HepG2 (cell line): Measurements from ENCODE around the gene MED13L. TPM values are rescaled to one million over a fixed set of nuclear protein-coding genes. Genes with fewer than 3 reads are reported as not detected.
"Not testable (repeated sequence)": the region's sequence is repeated elsewhere in the genome, so short reads cannot be mapped to it uniquely, and the experiment has no call there.

Experiments used
- ATAC-seq: fragments of 200-7000 bp; cut with Tn5 transposase; 3 replicates; pipeline ENCODE4 v1.9.1; 2020; ENCODE audit warnings: mild to moderate bottlenecking, moderate library complexity
- BruUV-seq: library from RNA; stranded (reverse); fragments of 400-500 nt; replicated peaks from 2 replicates; lab custom pipeline; 2021; lab: Mats Ljungman, UMichigan
- CTCF ChIA-PET: fragments of 300-600 bp; formaldehyde crosslinking; extraction: SDS; loops from one replicate; lab custom pipeline; 2021; ENCODE audit warnings: low total read pairs, inconsistent platforms, low intra/inter-chr PET ratio; lab: Yijun Ruan, JAX
- POLR2A ChIA-PET: fragments of 350-600 bp; sonication (Branson Sonifier 250); formaldehyde crosslinking; loops from one replicate; lab custom pipeline; 2020; ENCODE audit warnings: antibody characterized with exemption, inconsistent platforms; lab: Yijun Ruan, JAX
- DNase-seq: peaks from one replicate; pipeline ENCODE4 v3.0.0-alpha.2; 2015; ENCODE audit warnings: low spot score
- FAIRE-seq: peaks from 3 replicates; lab custom pipeline; 2011; peaks lifted over from hg19 to GRCh38; lab: Jason Lieb, UNC
- H2AFZ ChIP-seq: one replicate; pipeline ENCODE4 v1.6.1; 2011; ENCODE audit warnings: low read length, inconsistent platforms
- H3K27ac ChIP-seq: fragments of 300-600 bp; 3 replicates; pipeline ENCODE4 v1.8.0; 2011; ENCODE audit warnings: mixed run types, mild to moderate bottlenecking, mixed read lengths, low read length, inconsistent platforms; ENCODE audit not compliant: insufficient read depth; ENCODE audit errors: extremely low read length
- H3K27me3 ChIP-seq, 2 experiments: fragments of 200-600 bp in 1 of 2; 2 replicates in 1 of 2; 3 replicates in 1 of 2; pipeline versions ENCODE4 v1.6.0 to v1.8.0; 2011; ENCODE audit warnings: low read length in 2 of 2, mild to moderate bottlenecking in 2 of 2, moderate library complexity in 2 of 2, inconsistent platforms in 1 of 2; ENCODE audit not compliant: insufficient read depth in 2 of 2, control insufficient read depth in 1 of 2
- H3K36me3 ChIP-seq, 2 experiments: fragments of 200-600 bp in 1 of 2; replicated peaks in 1 of 2; 2 replicates in 1 of 2; 3 replicates in 1 of 2; pipeline versions ENCODE4 v1.5.1 to v1.8.0; 2011; ENCODE audit warnings: low read length in 2 of 2, inconsistent platforms in 1 of 2; ENCODE audit not compliant: insufficient read depth in 2 of 2, control insufficient read depth in 1 of 2
- H3K4me1 ChIP-seq: 2 replicates; pipeline ENCODE4 v1.5.1; 2012; ENCODE audit warnings: low read length, inconsistent platforms; ENCODE audit not compliant: insufficient read depth
- H3K4me2 ChIP-seq: 2 replicates; pipeline ENCODE4 v1.6.0; 2011; ENCODE audit warnings: low read depth, low read length, inconsistent platforms
- H3K4me3 ChIP-seq, 3 experiments: fragments of 200-600 bp in 1 of 3; sonication (generic), shearing (Covaris generic) in 1 of 3; replicated peaks in 1 of 3; 2 replicates each; pipeline ENCODE4 v1.5.1; 2011 to 2016; ENCODE audit warnings: low read length in 3 of 3, inconsistent platforms in 2 of 3, low read depth in 2 of 3, mild to moderate bottlenecking in 2 of 3, control low read depth in 1 of 3, mixed read lengths in 1 of 3; ENCODE audit not compliant: insufficient read depth in 1 of 3
- H3K79me2 ChIP-seq: one replicate; pipeline ENCODE4 v1.6.1; 2011; ENCODE audit warnings: low read length, inconsistent platforms; ENCODE audit not compliant: insufficient read depth
- H3K9ac ChIP-seq: 2 replicates; pipeline ENCODE4 v1.6.0; 2011; ENCODE audit warnings: mild to moderate bottlenecking, low read depth, low read length, inconsistent platforms; ENCODE audit not compliant: insufficient read depth
- H3K9me3 ChIP-seq: 2 replicates; pipeline ENCODE4 v1.5.1; 2012; ENCODE audit warnings: mild to moderate bottlenecking, low read length
- H4K20me1 ChIP-seq: 2 replicates; pipeline ENCODE4 v1.6.0; 2011; ENCODE audit warnings: inconsistent platforms, mild to moderate bottlenecking, low read length, moderate library complexity; ENCODE audit not compliant: insufficient read depth
- FOSL1 ChIP-seq: sonication (generic); formaldehyde crosslinking; IDR thresholded peaks from 2 replicates; pipeline ENCODE4 v1.9.0; 2021; ENCODE audit warnings: missing genetic modification reagents, borderline replicate concordance
- HCFC1 ChIP-seq: fragments of 150-350 bp; IDR thresholded peaks from 2 replicates; pipeline ENCODE4 v1.6.1; 2014; ENCODE audit warnings: low read depth, low read length
- IKZF4 ChIP-seq: sonication (generic); formaldehyde crosslinking; IDR thresholded peaks from 2 replicates; pipeline ENCODE4 v1.5.1; 2020; ENCODE audit warnings: borderline replicate concordance, mild to moderate bottlenecking, low read depth, missing genetic modification reagents; ENCODE audit errors: not compliant biosample characterization
- MBD4 ChIP-seq: IDR thresholded peaks from 2 replicates; pipeline ENCODE4 v1.6.1; 2012; ENCODE audit warnings: low read length, inconsistent platforms, borderline replicate concordance
- MED1 ChIP-seq: sonication (generic); formaldehyde crosslinking; IDR thresholded peaks from 2 replicates; pipeline ENCODE4 v1.4.0; 2020; ENCODE audit warnings: missing genetic modification reagents
- NFE2L2 ChIP-seq: fragments of 150-350 bp; IDR thresholded peaks from 2 replicates; pipeline ENCODE4 v1.6.1; 2014; ENCODE audit warnings: low read length
- ONECUT2 ChIP-seq: sonication (generic); formaldehyde crosslinking; IDR thresholded peaks from 2 replicates; pipeline ENCODE4 v1.4.0; 2020; ENCODE audit warnings: missing genetic modification reagents
- SPEN ChIP-seq: sonication (generic); formaldehyde crosslinking; IDR thresholded peaks from 2 replicates; pipeline ENCODE4 v1.5.1; 2020; ENCODE audit warnings: low read depth, mild to moderate bottlenecking, missing genetic modification reagents
- ZFP36L2 ChIP-seq: sonication (generic); formaldehyde crosslinking; IDR thresholded peaks from 2 replicates; pipeline ENCODE4 v1.4.0; 2020; ENCODE audit warnings: missing genetic modification reagents
- ZNF136 ChIP-seq: sonication (generic); formaldehyde crosslinking; IDR thresholded peaks from 2 replicates; pipeline ENCODE4 v1.8.1; 2022; ENCODE audit warnings: low read depth, mild to moderate bottlenecking, moderate library complexity, missing genetic modification reagents
- ZNF20 ChIP-seq: sonication (generic); formaldehyde crosslinking; IDR thresholded peaks from 2 replicates; pipeline ENCODE4 v1.4.0; 2020; ENCODE audit warnings: mild to moderate bottlenecking, moderate library complexity, missing genetic modification reagents
- ZNF224 ChIP-seq: sonication (generic); formaldehyde crosslinking; IDR thresholded peaks from 2 replicates; pipeline ENCODE4 v1.5.0; 2020; ENCODE audit warnings: mild to moderate bottlenecking, missing genetic modification reagents
- ZNF7 ChIP-seq: IDR thresholded peaks from 2 replicates; pipeline ENCODE4 v1.6.1; 2016; ENCODE audit warnings: missing biosample characterization, missing genetic modification reagents
- WGBS: methylation state at CpG from one replicate; pipeline ENCODE4 v1.1.6; 2017; ENCODE audit warnings: low lambda C conversion rate; 5-methylcytosine and 5-hydroxymethylcytosine counted together
- in situ Hi-C: cut with HindIII; loops from 2 replicates; pipeline ENCODE4 v1.10.0; 2017; ENCODE audit warnings: low pct_unique_long_range_greater_than_20kb; ENCODE audit not compliant: extremely low pct_ligation_motif_present
- intact Hi-C: fragments of 100-400 bp; cut with micrococcal nuclease; formaldehyde crosslinking; loops from one replicate; pipeline ENCODE4 v1.10.0; 2022; ENCODE audit not compliant: unreplicated experiment
- polyA plus RNA-seq, 8 experiments: library from polyadenylated mRNA; depleted of rRNA in 3 of 8; stranded (reverse) in 7 of 8; unstranded in 1 of 8; fragments of >200 nt; fragmentation: Illumina TruSeq in 4 of 8; extraction: Trizol in 4 of 8; gene quantifications; 2 replicates each; pipeline versions ENCODE4 v1.2.1 to v1.2.3, GENCODE V29; 2011 to 2016; ENCODE audit warnings: low read depth in 4 of 8, missing spikeins in 1 of 8, mixed read lengths in 1 of 8; ENCODE audit not compliant: insufficient read depth in 1 of 8
- total RNA-seq, 5 experiments: library from RNA; depleted of rRNA; stranded (reverse); fragments of >200 nt; fragmentation: Illumina TruSeq; extraction: Trizol; gene quantifications; 2 replicates each; pipeline ENCODE4 v1.2.3, GENCODE V29; 2016; ENCODE audit warnings: low read depth in 1 of 5
- TF ChIP-seq, protein P1 (sequence below): sonication (generic); formaldehyde crosslinking; conservative IDR thresholded peaks from 2 replicates; pipeline ENCODE4 v1.8.0; 2022; ENCODE audit warnings: low read depth, missing genetic modification reagents
- TF ChIP-seq, protein P2 (sequence below): sonication (generic); formaldehyde crosslinking; IDR thresholded peaks from 2 replicates; pipeline ENCODE4 v1.4.0; 2020; ENCODE audit warnings: missing genetic modification reagents
- TF ChIP-seq, protein P3 (sequence below): sonication (generic); formaldehyde crosslinking; IDR thresholded peaks from 2 replicates; pipeline ENCODE4 v1.4.0; 2020; ENCODE audit warnings: mild to moderate bottlenecking, low read depth, missing genetic modification reagents
- TF ChIP-seq, protein P4 (sequence below): IDR thresholded peaks from 2 replicates; pipeline ENCODE4 v1.6.1; 2016

The MED13L gene
- total and polyA plus RNA-seq, 2 of the 13 experiments (the other 11 are each of a cell fraction or from before 2014, with no cell fraction given), result 24.8 to 38.9 TPM

DNA sequence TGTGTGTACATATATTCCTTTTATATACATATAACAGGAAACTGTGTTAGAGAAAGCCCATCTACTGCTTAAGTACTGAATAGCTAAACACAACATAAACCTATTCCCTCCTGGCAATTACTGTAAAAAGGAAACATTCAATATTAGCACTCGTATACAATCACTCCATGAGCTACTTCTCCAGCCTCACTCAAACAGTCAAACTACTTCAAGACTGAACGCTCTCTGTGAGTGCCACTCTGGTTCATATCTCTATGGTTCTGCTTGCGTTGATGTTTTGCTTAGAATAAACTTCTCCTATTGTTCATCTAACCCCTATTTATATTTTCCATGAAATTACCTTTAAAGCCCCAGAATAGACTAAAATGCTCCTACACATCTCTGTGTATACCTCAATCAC, 243.7 kb downstream of the MED13L start:
- no peak overlapping the region for H2AFZ ChIP-seq
- H3K36me3 ChIP-seq, result no peaks in the 10 kb centered on the region; a peak in 1 of 5 replicates
- FAIRE-seq (no peak), ATAC-seq (no peak), DNase-seq (no peak)
- intact Hi-C loops (no loop called here), in situ Hi-C loops (no loop called here)
- H3K79me2 ChIP-seq, result no peaks in the 10 kb centered on the region
- H3K9me3 ChIP-seq, result no peaks in the 10 kb centered on the region; the same call in 1 of the 2 replicates
- no peak overlapping the region for H3K27ac ChIP-seq
- BruUV-seq, result no TSS peak
- ChIA-PET POLR2A (no interaction called here), CTCF (no interaction called here)
- no peak overlapping the region for H3K4me2 ChIP-seq
- H3K27me3 ChIP-seq, result no peaks in the 10 kb centered on the region
- WGBS, result 98% methylated on average over 3 of the region's 3 CpGs
- no peak overlapping the region for H3K4me3 ChIP-seq
- no peak overlapping the region for H3K9ac ChIP-seq
- H3K4me1 ChIP-seq, result no peaks in the 10 kb centered on the region
- H4K20me1 ChIP-seq, result no peaks in the 10 kb centered on the region
- TF ChIP-seq ZNF224 (CRISPR knock-in tag) (no peak), SPEN (CRISPR knock-in tag) (no peak), MED1 (CRISPR knock-in tag) (no peak), ZNF7 (no peak), HCFC1 (no peak), ZFP36L2 (CRISPR knock-in tag) (no peak), FOSL1 (CRISPR knock-in tag) (no peak), IKZF4 (no peak), ONECUT2 (CRISPR knock-in tag) (no peak), MBD4 (no peak), ZNF136 (CRISPR knock-in tag) (no peak), NFE2L2 (no peak), ZNF20 (CRISPR knock-in tag) (no peak)
- TF ChIP-seq, protein P1, sequence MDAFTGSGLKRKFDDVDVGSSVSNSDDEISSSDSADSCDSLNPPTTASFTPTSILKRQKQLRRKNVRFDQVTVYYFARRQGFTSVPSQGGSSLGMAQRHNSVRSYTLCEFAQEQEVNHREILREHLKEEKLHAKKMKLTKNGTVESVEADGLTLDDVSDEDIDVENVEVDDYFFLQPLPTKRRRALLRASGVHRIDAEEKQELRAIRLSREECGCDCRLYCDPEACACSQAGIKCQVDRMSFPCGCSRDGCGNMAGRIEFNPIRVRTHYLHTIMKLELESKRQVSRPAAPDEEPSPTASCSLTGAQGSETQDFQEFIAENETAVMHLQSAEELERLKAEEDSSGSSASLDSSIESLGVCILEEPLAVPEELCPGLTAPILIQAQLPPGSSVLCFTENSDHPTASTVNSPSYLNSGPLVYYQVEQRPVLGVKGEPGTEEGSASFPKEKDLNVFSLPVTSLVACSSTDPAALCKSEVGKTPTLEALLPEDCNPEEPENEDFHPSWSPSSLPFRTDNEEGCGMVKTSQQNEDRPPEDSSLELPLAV (CRISPR knock-in tag), result no peak
- TF ChIP-seq, protein P2, sequence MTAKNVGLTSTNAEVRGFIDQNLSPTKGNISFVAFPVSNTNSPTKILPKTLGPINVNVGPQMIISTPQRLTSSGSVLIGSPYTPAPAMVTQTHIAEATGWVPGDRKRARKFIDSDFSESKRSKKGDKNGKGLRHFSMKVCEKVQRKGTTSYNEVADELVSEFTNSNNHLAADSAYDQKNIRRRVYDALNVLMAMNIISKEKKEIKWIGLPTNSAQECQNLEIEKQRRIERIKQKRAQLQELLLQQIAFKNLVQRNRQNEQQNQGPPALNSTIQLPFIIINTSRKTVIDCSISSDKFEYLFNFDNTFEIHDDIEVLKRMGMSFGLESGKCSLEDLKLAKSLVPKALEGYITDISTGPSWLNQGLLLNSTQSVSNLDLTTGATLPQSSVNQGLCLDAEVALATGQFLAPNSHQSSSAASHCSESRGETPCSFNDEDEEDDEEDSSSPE (CRISPR knock-in tag), result no peak
- TF ChIP-seq, protein P3, sequence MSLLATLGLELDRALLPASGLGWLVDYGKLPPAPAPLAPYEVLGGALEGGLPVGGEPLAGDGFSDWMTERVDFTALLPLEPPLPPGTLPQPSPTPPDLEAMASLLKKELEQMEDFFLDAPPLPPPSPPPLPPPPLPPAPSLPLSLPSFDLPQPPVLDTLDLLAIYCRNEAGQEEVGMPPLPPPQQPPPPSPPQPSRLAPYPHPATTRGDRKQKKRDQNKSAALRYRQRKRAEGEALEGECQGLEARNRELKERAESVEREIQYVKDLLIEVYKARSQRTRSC (CRISPR knock-in tag), result no peak
- TF ChIP-seq, protein P4, sequence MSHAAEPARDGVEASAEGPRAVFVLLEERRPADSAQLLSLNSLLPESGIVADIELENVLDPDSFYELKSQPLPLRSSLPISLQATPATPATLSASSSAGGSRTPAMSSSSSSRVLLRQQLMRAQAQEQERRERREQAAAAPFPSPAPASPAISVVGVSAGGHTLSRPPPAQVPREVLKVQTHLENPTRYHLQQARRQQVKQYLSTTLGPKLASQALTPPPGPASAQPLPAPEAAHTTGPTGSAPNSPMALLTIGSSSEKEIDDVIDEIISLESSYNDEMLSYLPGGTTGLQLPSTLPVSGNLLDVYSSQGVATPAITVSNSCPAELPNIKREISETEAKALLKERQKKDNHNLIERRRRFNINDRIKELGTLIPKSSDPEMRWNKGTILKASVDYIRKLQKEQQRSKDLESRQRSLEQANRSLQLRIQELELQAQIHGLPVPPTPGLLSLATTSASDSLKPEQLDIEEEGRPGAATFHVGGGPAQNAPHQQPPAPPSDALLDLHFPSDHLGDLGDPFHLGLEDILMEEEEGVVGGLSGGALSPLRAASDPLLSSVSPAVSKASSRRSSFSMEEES (CRISPR knock-in tag), result no peak

DNA sequence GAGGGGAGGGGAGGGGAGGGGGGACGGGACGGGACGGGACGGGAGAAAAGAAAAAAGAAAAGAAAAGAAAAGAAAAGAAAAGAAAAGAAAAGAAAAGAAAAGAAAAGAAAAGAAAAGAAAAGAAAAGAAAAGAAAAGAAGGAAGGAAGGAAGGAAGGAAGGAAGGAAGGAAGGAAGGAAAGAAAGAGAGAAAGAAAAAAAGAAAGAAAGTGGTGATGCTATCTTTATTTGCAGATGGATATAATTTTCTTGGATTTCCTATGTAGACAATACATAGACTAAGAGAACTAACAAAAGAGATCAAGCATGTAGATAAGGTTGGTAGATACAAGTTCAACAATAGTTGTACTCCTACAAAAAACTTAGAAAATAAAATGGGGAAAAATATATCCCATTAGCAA, 245.9 kb downstream of the MED13L start:
- intact Hi-C loops, in situ Hi-C loops, DNase-seq, H2AFZ ChIP-seq, FAIRE-seq, H3K4me3 ChIP-seq, H3K4me1 ChIP-seq, H3K9ac ChIP-seq, POLR2A ChIA-PET, H3K27ac ChIP-seq, H3K4me2 ChIP-seq, BruUV-seq, H4K20me1 ChIP-seq, CTCF ChIA-PET, H3K79me2 ChIP-seq, ATAC-seq, H3K27me3 ChIP-seq, H3K9me3 ChIP-seq, H3K36me3 ChIP-seq: not testable (repeated sequence)
- WGBS, result 95% methylated on average over 4 of the region's 4 CpGs
